GM23338 (cell line): Measurements from ENCODE around the gene UPP1. TPM values are rescaled to one million over a fixed set of nuclear protein-coding genes. Genes with fewer than 3 reads are reported as not detected.
A peak's percentile ranks its signal among the peaks of the same experiment; 100 is the strongest.

Experiments
- ATAC-seq: fragments of 200-7000 bp; cut with Tn5 transposase; 3 replicates; pipeline ENCODE4 v1.9.1; 2020
- DNase-seq: peaks from one replicate; pipeline ENCODE4 v3.0.0-alpha.2; 2015; ENCODE audit warnings: low spot score
- H2AFZ ChIP-seq: fragments of 200-600 bp; sonication (generic); 2 replicates; pipeline ENCODE4 v1.8.0; 2016; ENCODE audit warnings: antibody characterized with exemption, mild to moderate bottlenecking, moderate library complexity
- H3F3A ChIP-seq: fragments of 200-600 bp; sonication (generic); replicated peaks from 2 replicates; pipeline ENCODE4 v1.8.0; 2017; ENCODE audit warnings: antibody characterized with exemption, mixed run types, low read depth
- H3K27ac ChIP-seq: fragments of 200-600 bp; sonication (generic); 2 replicates; pipeline ENCODE4 v1.6.1; 2016; ENCODE audit warnings: low read depth
- H3K27me3 ChIP-seq: fragments of 200-600 bp; sonication (generic); 2 replicates; pipeline ENCODE4 v1.8.0; 2016; ENCODE audit warnings: mild to moderate bottlenecking, mixed run types, moderate library complexity; ENCODE audit not compliant: insufficient read depth
- H3K36me3 ChIP-seq: fragments of 200-600 bp; sonication (generic); 2 replicates; pipeline ENCODE4 v1.8.0; 2016; ENCODE audit warnings: mild to moderate bottlenecking; ENCODE audit not compliant: insufficient read depth
- H3K4me1 ChIP-seq: fragments of 200-600 bp; sonication (generic); 2 replicates; pipeline ENCODE4 v1.8.0; 2016; ENCODE audit warnings: mild to moderate bottlenecking, moderate library complexity; ENCODE audit not compliant: insufficient read depth
- H3K4me2 ChIP-seq: fragments of 200-600 bp; sonication (generic); 2 replicates; pipeline ENCODE4 v1.7.1; 2017; ENCODE audit warnings: mixed run types
- H3K4me3 ChIP-seq: fragments of 200-600 bp; sonication (generic); 2 replicates; pipeline ENCODE4 v1.6.1; 2016; ENCODE audit warnings: mixed run types
- H3K79me2 ChIP-seq: fragments of 200-600 bp; sonication (generic); replicated peaks from 2 replicates; pipeline ENCODE4 v1.8.0; 2017; ENCODE audit warnings: mild to moderate bottlenecking; ENCODE audit not compliant: insufficient read depth
- H3K9me2 ChIP-seq: fragments of 200-600 bp; sonication (generic); 2 replicates; pipeline ENCODE4 v1.8.0; 2017; ENCODE audit not compliant: insufficient read depth
- H4K20me1 ChIP-seq: fragments of 200-600 bp; sonication (generic); replicated peaks from 2 replicates; pipeline ENCODE4 v1.8.0; 2017; ENCODE audit warnings: mild to moderate bottlenecking; ENCODE audit not compliant: insufficient read depth
- H3K27ac Mint-ChIP-seq: 2 replicates; pipeline ENCODE4 v1.8.0; 2020; ENCODE audit warnings: inconsistent platforms, mild to moderate bottlenecking, moderate library complexity, mixed read lengths
- H3K27me3 Mint-ChIP-seq: 3 replicates; pipeline ENCODE4 v1.8.0; 2022; ENCODE audit warnings: low read depth, mild to moderate bottlenecking, moderate library complexity, mixed read lengths, inconsistent platforms; ENCODE audit not compliant: insufficient read depth, poor library complexity
- H3K36me3 Mint-ChIP-seq: 3 replicates; pipeline ENCODE4 v1.8.0; 2021; ENCODE audit warnings: low read depth, mild to moderate bottlenecking, inconsistent platforms, moderate library complexity, mixed read lengths
- H3K4me1 Mint-ChIP-seq: 3 replicates; pipeline ENCODE4 v1.8.0; 2020; ENCODE audit warnings: mild to moderate bottlenecking, inconsistent platforms, mixed read lengths
- H3K4me3 Mint-ChIP-seq: 3 replicates; pipeline ENCODE4 v1.8.0; 2021; ENCODE audit warnings: moderate library complexity, mild to moderate bottlenecking, inconsistent platforms, mixed read lengths
- H3K9me3 Mint-ChIP-seq: 3 replicates; pipeline ENCODE4 v1.8.0; 2020; ENCODE audit warnings: moderate library complexity, mild to moderate bottlenecking, inconsistent platforms, mixed read lengths
- CTCF ChIP-seq, 2 experiments: fragments of 200-600 bp in 1 of 2; sonication (generic) in 1 of 2; conservative IDR thresholded peaks; 2 replicates each; pipeline versions ENCODE4 v1.5.1 to v1.6.1; 2016 to 2017; ENCODE audit warnings: antibody characterized with exemption in 2 of 2, low read depth in 2 of 2, mild to moderate bottlenecking in 2 of 2, moderate library complexity in 1 of 2
- EZH2 ChIP-seq: fragments of 200-600 bp; sonication (generic); IDR thresholded peaks from one replicate; pipeline ENCODE4 v1.8.0; 2017; ENCODE audit warnings: antibody characterized with exemption, mild to moderate bottlenecking, low read depth; ENCODE audit not compliant: unreplicated experiment
- EZH2phosphoT487 ChIP-seq: fragments of 200-600 bp; sonication (generic); IDR thresholded peaks from one replicate; pipeline ENCODE4 v1.8.1; 2018; ENCODE audit warnings: antibody characterized with exemption; ENCODE audit not compliant: unreplicated experiment
- NANOG ChIP-seq: IDR thresholded peaks from 2 replicates; pipeline ENCODE4 v1.6.1; 2016; ENCODE audit warnings: antibody characterized with exemption, borderline replicate concordance
- POLR2AphosphoS5 ChIP-seq: IDR thresholded peaks from 2 replicates; pipeline ENCODE4 v1.6.1; 2016; ENCODE audit warnings: antibody characterized with exemption, low read depth
- ZNF114 ChIP-seq: fragments of 250-450 bp; sonication (Bioruptor Pico); IDR thresholded peaks from 2 replicates; pipeline ENCODE4 v1.5.0; 2020; ENCODE audit warnings: mild to moderate bottlenecking, moderate library complexity
- ZNF331 ChIP-seq: fragments of 250-450 bp; sonication (Bioruptor Pico); IDR thresholded peaks from 2 replicates; pipeline ENCODE4 v1.5.0; 2020; ENCODE audit warnings: low read depth, mild to moderate bottlenecking, moderate library complexity
- ZNF462 ChIP-seq: fragments of 250-450 bp; sonication (Bioruptor Pico); IDR thresholded peaks from 2 replicates; pipeline ENCODE4 v1.5.0; 2020; ENCODE audit warnings: mild to moderate bottlenecking, moderate library complexity
- polyA plus RNA-seq: library from polyadenylated mRNA; unstranded; fragments of >200 nt; fragmentation: Nextera tagmentation; extraction: Ambion mirVana; gene quantifications from 2 replicates; pipeline ENCODE4 v1.2.1, GENCODE V29; 2016
- total RNA-seq: library from RNA; depleted of rRNA; stranded (reverse); fragments of >200 nt; shearing (Covaris generic); gene quantifications from 2 replicates; pipeline ENCODE4 v1.2.3, GENCODE V29; 2014

UPP1 gene
- total and polyA plus RNA-seq, 2 experiments from 2014 or later = 22.7 to 43.5 TPM

GRCh38 chr7:48041653-48041970, 47.5 kb upstream of the UPP1 start:
- H3K4me1 ChIP-seq = peaks cover 48% of the 10 kb centered on the region
- H3K27ac Mint-ChIP-seq = no peak overlapping the region
- peak overlapping the region; percentile 9 for H3K4me2 ChIP-seq
- no peaks in the 10 kb centered on the region for H3K36me3 Mint-ChIP-seq
- H3K4me3 Mint-ChIP-seq = no peak overlapping the region; the same call in 2 of the 3 replicates
- TF ChIP-seq ZNF114 (CRISPR knock-in tag) (no peak), CTCF (conservative IDR thresholded peaks at IDR 0.05; ENCODE audit: low read depth in 2 of 2) (no peak), ZNF331 (CRISPR knock-in tag) (no peak), EZH2phosphoT487 (no peak), EZH2 (no peak), POLR2AphosphoS5 (no peak), NANOG (no peak), ZNF462 (no peak)
- no peaks in the 10 kb centered on the region for H3K36me3 ChIP-seq
- H3K4me3 ChIP-seq = no peak overlapping the region
- H3K9me2 ChIP-seq = peaks cover 7% of the 10 kb centered on the region
- H3F3A ChIP-seq = no peaks in the 10 kb centered on the region
- H4K20me1 ChIP-seq = no peaks in the 10 kb centered on the region
- H3K4me1 Mint-ChIP-seq = peaks cover 60% of the 10 kb centered on the region
- no peaks in the 10 kb centered on the region for H3K79me2 ChIP-seq
- no peak overlapping the region for H2AFZ ChIP-seq
- no peak overlapping the region for H3K27ac ChIP-seq
- ATAC-seq (no peak), DNase-seq (no peak)
- H3K9me3 Mint-ChIP-seq = no peaks in the 10 kb centered on the region
- peaks cover 12% of the 10 kb centered on the region for H3K27me3 ChIP-seq
- H3K27me3 Mint-ChIP-seq = peaks cover 25% of the 10 kb centered on the region
